Stimulated activated CD4-positive, alpha-beta T cell treated with anti-CD3 and anti-CD28 coated beads, Interleukin-15, amount 100 ng/mL, for 1 hour (primary cell): Measurements from ENCODE around the gene SEPTIN1.
A peak's percentile ranks its signal among the peaks of the same experiment; 100 is the strongest.

ENCODE experiments used
- DNase-seq, 2 donors: peaks; one replicate each; pipeline ENCODE4 v3.0.0-alpha.2; 2020; ENCODE audit warnings: low read depth in 1 of 2, low spot score in 1 of 2

SEPTIN1 gene, protein sequence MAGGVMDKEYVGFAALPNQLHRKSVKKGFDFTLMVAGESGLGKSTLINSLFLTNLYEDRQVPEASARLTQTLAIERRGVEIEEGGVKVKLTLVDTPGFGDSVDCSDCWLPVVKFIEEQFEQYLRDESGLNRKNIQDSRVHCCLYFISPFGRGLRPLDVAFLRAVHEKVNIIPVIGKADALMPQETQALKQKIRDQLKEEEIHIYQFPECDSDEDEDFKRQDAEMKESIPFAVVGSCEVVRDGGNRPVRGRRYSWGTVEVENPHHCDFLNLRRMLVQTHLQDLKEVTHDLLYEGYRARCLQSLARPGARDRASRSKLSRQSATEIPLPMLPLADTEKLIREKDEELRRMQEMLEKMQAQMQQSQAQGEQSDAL

GRCh38 chr16:30382111-30382881 is at the start of gene SEPTIN1:
Gene SEPTIN1, minus strand, starts transcription at chr16:30382561. Its CDS starts 19 bp downstream, at chr16:30382542.
- peak; percentile 55 for DNase-seq

- no peak for DNase-seq
Measured at GRCh38 chr16:30430428-30430970, 48.1 kb upstream of the SEPTIN1 start.

- peak; percentile 85 to 87 for DNase-seq
Measured at GRCh38 chr16:30429678-30430427, 47.5 kb upstream of the SEPTIN1 start, which contains the start of gene DCTPP1. Gene DCTPP1, minus strand, starts transcription at chr16:30430030. Its CDS starts 50 bp downstream, at chr16:30429980.

- DNase-seq: no peak
Measured at GRCh38 chr16:30429418-30429677, 47.0 kb upstream of the SEPTIN1 start.

DNA sequence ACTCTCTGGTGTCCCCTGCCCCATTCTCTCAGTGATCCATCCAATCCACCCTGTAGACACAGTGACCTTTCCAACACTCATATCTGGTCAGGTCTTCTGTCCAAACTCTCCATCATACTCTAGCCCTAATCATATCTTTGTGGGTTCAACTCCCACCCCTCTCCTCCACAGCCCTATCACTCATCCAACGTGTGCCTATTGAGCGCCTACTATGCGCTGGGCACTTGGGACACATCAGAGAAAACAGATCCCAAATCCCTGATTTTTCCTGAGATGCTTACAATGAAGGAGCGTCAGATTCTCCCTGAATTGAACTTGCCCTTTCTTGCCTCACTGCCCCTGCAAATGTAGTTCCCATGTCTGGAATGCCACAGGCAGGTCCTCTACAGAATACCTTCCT is 45.7 kb upstream of the SEPTIN1 start:
- DNase-seq: no peak

DNA sequence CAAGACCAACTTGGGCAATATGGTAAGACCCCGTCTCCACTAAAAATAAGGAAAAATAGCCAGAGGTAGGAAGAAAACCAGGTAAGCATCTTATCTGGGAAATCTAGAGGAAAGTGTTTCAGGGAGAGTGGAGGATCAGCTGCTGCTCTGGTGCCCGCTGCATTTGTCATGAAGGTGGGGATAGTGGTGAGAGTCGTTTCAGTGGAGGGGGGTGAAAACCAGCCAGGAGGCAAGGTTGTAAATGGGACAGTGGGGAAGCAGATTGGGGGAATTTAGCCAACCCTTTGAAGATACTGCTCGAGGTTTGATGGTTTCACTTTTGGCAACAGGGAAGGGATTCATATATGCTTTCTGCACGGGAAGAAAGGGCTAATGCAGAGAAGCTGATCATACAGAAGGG is 38.6 kb upstream of the SEPTIN1 start:
- DNase-seq: no peak

GRCh38 chr16:30418350-30419181 is 36.2 kb upstream of the SEPTIN1 start:
- no peak for DNase-seq

GRCh38 chr16:30417529-30418349 is 35.4 kb upstream of the SEPTIN1 start:
- peak; percentile 77 to 78 for DNase-seq

DNA sequence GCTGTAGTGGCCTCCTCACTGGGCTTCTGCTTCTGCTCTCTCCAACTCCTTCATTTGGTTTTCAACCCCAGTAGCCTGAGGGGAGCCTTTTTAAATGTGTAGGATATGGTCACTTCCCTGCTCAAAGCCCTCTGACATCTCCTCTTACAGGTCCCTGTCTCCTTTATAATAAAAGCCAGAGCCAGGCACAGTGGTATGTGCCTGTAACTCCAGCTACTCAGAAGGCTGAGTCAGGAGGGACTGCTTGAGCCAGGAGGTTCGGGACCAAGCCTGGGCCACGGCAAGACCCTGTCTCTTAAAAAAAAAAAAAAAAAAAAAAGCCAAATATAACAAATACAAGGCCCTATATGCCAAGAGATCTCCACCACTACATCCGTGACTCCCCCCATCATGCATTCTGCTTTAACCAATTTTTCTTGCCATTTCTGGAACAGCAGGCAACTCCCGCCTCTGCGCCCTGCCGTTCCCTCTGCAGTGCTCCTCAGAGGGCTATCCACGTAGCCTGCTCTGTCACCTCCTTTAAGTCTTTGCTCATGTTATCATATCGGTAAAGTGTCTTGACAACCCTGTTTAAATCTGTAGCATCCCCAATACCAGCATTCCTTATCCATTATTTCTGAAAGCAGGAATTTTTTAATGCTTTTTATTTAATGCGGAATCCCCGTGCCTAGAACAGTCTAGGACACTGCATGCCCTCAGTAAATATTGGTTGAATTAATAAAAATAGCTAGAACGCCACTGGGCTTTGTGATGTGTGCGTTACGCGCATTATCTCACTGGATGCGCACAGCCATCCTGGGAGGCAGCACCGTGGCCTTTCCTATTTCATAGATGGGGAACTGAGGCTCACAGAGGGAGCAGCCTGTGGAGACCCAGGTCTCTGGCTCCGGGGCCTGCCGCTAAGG is 34.5 kb upstream of the SEPTIN1 start:
- DNase-seq: no peak

DNA sequence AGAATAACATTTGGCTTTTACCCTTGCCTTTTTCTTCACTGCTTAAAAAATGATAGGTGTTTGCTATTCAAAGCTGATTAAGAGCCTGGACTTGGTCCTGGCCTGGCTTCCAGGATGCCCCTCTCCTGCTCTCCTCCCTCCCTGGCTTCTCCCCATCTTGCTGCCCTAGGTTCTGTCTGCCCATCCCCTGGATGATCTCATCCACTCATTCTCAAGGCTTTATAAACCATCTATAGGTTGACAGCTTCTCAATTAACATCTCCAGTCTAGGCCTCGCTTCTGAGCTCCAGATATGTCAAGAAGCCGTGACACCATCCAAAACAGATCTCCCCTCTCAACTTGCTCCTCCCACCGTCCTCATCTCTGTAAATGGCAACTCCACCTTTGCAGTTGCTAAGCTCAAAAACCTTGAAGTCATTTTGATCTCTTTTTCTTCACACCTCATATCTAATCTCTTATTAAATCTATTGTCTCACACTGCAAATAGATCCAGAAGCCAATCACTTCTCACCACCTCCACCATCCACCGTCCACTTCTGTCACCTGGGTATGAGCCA is 33.8 kb upstream of the SEPTIN1 start:
- DNase-seq: no peak

DNA sequence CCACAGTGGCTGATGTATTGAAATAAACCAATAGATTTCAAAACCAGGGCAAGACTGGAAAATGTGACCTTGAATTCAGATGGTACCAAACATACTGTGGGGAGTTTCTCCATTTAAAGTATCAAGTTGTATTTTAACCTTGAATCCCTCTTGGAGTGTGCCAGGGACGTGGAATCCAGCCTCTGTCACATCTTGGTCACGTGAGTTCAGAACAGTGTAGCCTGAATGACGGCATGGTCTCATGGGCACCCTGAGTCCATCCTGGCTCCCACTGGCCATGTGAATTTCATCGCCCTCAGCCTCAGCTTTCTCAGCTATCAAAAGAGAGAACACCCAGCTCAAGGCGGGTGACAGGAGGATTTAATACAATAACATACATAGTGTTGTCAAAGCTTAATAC is 31.8 kb upstream of the SEPTIN1 start:
- DNase-seq: no peak

DNA sequence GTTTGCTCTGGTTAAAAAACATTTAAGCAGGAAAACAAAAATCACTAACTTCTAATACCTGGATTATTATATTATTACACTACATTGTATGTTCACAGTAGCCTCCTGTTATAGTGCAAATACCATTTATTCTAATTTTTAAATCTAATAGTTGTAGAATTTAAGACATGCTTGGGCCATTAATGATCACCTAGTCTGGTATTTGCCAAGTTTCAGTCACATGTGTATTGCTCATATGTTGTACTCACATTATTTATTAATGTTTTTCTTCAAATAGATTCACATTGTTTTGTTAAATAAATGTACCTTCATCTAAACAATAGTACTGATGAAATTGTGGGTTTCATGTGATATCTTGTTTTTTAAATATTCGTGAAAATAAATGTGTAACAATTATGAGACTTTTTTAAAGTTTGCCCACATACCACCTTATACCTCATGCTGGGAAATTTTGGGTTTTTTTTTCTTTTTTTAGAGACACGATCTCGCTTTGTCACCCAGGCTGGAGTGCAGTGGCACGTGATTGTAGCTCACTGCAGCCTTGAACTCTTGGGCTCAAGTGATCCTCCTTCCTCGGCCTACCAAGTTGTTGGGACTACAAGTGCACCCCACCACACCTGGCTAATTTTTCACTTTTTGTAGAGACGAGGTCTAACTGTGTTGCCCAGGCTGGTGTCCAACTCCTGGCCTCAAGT is 30.9 kb upstream of the SEPTIN1 start:
- no peak for DNase-seq

DNA sequence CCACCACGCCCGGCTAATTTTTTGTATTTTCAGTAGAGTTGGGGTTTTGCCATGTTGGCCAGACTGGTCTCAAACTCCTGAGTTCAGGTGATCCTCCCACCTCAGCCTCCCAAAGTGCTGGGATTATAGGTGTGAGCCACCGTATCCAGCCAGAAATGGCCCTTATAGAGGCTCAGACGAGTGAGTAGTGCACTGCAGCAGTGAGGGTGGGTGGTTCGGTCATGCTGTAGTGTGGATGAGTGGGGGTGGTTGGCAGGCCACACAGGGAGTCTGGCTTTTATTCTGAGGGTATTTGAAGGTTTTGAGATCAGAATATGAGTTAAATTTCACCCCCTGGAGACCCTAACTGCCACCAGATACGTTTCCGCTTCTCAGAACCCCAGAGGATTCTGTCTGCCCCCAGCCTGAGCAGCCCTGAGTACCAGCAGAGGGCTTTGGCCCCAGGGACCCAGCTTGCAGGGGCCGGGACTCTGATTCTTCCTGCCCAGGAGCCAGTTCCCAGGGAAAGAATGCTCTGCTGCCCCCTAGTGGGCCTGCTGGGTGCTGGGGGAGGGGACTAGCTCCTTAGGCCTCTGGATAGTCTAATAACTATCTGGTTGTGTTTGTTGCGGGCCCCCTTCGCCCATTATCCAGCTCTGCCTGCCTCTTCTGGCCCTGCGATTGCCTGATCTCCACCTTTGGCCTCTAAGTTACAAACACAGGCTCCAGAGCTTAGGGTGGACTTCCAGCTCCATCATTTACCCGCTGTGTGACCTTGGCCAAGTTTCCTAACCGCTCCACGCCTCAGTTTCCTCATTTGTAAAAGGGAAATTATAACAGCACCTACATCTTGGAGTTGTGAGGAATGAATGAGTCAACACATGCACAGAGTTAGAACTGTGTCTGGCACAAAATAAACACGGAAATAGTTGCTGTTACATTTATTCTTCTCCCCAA is 27.0 kb upstream of the SEPTIN1 start:
- peak; percentile 86 to 88 for DNase-seq

DNA sequence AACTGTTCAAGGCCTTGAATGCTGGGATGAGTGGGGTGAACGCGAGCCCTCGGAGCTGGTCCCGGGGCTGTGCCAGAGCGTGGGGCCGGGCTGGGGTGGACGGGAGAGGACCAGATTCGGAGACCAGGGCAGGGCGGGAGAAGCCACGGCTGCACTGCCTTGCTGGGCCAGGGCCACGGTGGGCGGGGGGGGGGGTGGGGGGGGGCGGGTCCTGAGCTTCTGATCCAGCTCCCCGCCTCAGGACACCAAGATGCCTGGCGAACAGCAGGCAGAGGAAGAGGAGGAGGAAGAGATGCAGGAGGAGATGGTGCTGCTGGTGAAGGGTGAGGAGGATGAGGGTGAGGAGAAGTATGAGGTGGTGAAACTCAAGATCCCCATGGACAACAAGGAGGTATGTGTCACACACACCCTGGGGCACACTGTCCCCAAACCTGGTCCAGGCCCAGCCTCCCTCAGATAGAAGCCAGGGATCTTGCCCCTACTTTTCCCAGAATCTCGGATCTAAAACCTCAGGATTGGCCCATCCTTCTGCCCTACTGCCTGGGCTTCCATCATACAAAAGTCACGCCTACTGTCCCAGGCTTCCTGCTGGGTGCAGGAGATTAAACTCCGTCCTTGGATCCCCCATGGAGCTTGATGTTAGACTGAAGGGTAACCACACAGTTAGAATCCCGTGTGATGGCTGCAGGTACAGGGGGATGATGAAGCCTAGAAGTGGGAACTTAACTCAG is 25.6 kb upstream of the SEPTIN1 start:
- DNase-seq: no peak

GRCh38 chr16:30407102-30407803 is 24.9 kb upstream of the SEPTIN1 start, which contains the start of gene ZNF771:
Gene ZNF771, plus strand, starts transcription at chr16:30407606. Its CDS starts 448 bp downstream, at chr16:30408054.
- DNase-seq: peak; percentile 80 to 90

- no peak for DNase-seq
Measured at GRCh38 chr16:30406795-30407101, 24.4 kb upstream of the SEPTIN1 start.
